Right lobe of liver (tissue), 6 donors: Measurements from ENCODE around the gene ARPC2. TPM values are rescaled to one million over a fixed set of nuclear protein-coding genes. Genes with fewer than 3 reads are reported as not detected.

Experiments used
- ATAC-seq, 4 donors: fragments of 200-7000 bp; cut with Tn5 transposase; one replicate each; pipeline ENCODE4 v1.9.1; 2020; ENCODE audit warnings: mild to moderate bottlenecking in 4 of 4, moderate library complexity in 4 of 4
- DNase-seq, 3 donors: peaks; one replicate each; pipeline ENCODE4 v3.0.0-alpha.2; 2020
- H3K27ac ChIP-seq, 3 donors: fragments of 200-600 bp; one replicate each; pipeline ENCODE4 v1.8.0; 2022
- H3K27me3 ChIP-seq, 2 donors: fragments of 200-600 bp; one replicate each; pipeline ENCODE4 v1.8.0; 2022
- H3K36me3 ChIP-seq, 4 donors: fragments of 200-600 bp; sonication (generic) in 1 of 4; one replicate each; pipeline versions ENCODE4 v1.5.1 to v1.8.0; 2017 to 2022; ENCODE audit warnings: control low read depth in 1 of 4
- H3K4me1 ChIP-seq, 4 donors: fragments of 200-600 bp; sonication (generic) in 1 of 4; one replicate each; pipeline versions ENCODE4 v1.5.1 to v1.8.0; 2017 to 2022; ENCODE audit warnings: control low read depth in 1 of 4
- H3K4me3 ChIP-seq, 3 donors: fragments of 200-600 bp; one replicate each; pipeline ENCODE4 v1.8.0; 2022
- H3K9me3 ChIP-seq, 4 donors: fragments of 200-600 bp; sonication (generic) in 1 of 4; one replicate each; pipeline versions ENCODE4 v1.5.1 to v1.8.0; 2017 to 2022; ENCODE audit warnings: control low read depth in 1 of 4
- POLR2A ChIP-seq: fragments of 450-650 bp; IDR thresholded peaks from one replicate; pipeline ENCODE4 v1.6.1; 2017; ENCODE audit warnings: antibody characterized with exemption, mild to moderate bottlenecking
- WGBS: methylation state at CpG from one replicate; pipeline ENCODE4 v1.1.6; 2018; ENCODE audit warnings: low coverage, low lambda C conversion rate; ENCODE audit not compliant: insufficient coverage; ENCODE audit errors: missing lambda C conversion rate; 5-methylcytosine and 5-hydroxymethylcytosine counted together
- intact Hi-C, 2 donors: fragments of 100-400 bp; cut with DNase I; formaldehyde crosslinking; loops; one replicate each; pipeline versions ENCODE4 v1.11.2 to v1.14.1; 2022
- total RNA-seq, 6 experiments: library from RNA; depleted of rRNA in 2 of 6; stranded (reverse); fragments of >200 nt in 2 of 6; fragmentation: NEBNext Ultra II Directional in 3 of 6; extraction: Animal tissue kit (Norgen Biotek cat#: 25700) in 3 of 6; gene quantifications; one replicate each; pipeline versions ENCODE4 v1.1.0 to v1.2.4, GENCODE V29; 2016 to 2023
- TF ChIP-seq, protein P1 (sequence below), 4 donors: fragments of 200-600 bp in 3 of 4; fragments of 450-650 bp in 1 of 4; IDR thresholded peaks; one replicate each; pipeline versions ENCODE4 v1.5.1 to v1.8.0; 2016 to 2022; ENCODE audit warnings: antibody characterized with exemption in 4 of 4, mild to moderate bottlenecking in 2 of 4
- donor health status: DM: no; HTN: yes; CAD: no.
- donor health status: DM: no; HTN: no; CAD: no.
- donor health status: DM: no; HTN: no; CAD: no.
- donor health status: DM: no; HTN: yes; CAD: no.
- donor health status: DM: no; HTN: yes; CAD: no.

Gene ARPC2
- total RNA-seq, 6 experiments from 2014 or later, result 54.9 to 110 (median 78.1) TPM

DNA sequence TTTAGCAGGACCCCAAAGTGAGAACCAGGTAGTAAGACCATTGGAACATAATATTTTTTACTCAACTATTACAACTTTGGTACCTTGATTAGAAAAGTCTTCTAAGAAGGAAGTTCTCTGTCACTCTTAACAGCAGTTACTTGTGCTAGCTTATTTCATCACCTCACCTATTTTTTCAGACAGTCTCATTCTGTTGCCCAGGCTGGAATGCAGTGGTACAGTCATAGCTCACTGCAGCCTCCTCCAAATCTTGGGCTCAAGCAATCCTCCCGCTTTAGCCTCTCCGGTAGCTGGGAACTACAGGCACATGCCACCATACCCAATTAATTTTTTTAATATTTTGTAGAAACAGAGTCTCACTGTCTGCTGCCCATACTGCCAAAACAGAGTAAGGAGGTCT is 18.0 kb downstream of the ARPC2 start:
- WGBS, result 82% methylated on average over 2 of the region's 2 CpGs
- DNase-seq, result no peak
- Histone ChIP-seq H3K27me3 (no peaks in the 10 kb centered on the region), H3K9me3 (no peaks in the 10 kb centered on the region), H3K4me1 (peaks cover 0 to 7% (median 1%) of the 10 kb centered on the region in 4 donors), H3K27ac (no peak overlapping the region), H3K36me3 (peaks cover 11 to 70% (median 36%) of the 10 kb centered on the region in 4 donors), H3K4me3 (no peak overlapping the region)
- TF ChIP-seq, protein P1, sequence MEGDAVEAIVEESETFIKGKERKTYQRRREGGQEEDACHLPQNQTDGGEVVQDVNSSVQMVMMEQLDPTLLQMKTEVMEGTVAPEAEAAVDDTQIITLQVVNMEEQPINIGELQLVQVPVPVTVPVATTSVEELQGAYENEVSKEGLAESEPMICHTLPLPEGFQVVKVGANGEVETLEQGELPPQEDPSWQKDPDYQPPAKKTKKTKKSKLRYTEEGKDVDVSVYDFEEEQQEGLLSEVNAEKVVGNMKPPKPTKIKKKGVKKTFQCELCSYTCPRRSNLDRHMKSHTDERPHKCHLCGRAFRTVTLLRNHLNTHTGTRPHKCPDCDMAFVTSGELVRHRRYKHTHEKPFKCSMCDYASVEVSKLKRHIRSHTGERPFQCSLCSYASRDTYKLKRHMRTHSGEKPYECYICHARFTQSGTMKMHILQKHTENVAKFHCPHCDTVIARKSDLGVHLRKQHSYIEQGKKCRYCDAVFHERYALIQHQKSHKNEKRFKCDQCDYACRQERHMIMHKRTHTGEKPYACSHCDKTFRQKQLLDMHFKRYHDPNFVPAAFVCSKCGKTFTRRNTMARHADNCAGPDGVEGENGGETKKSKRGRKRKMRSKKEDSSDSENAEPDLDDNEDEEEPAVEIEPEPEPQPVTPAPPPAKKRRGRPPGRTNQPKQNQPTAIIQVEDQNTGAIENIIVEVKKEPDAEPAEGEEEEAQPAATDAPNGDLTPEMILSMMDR (IDR thresholded peaks at IDR 0.05), result no peak
- no peak for TF ChIP-seq POLR2A
- intact Hi-C loops, result no loop called here
- ATAC-seq, result no peak

DNA sequence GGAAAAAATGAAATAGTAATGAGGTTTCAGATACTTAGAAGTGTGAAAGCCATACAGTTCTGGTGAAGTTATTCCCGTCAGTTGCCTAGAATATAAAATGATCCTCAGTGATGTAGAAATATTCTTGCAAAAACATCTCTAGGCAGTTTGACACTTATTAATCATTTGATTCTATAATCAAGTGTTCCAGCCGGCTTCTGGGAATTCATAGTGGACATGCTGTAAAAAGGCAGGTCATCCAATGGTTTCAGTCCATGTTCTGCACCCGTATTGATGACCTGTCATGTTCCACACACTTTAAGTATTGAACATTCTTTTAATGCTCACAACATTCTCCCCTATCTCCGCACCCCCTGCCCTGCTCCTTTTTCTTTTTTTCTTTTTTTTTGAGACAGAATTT is 19.8 kb downstream of the ARPC2 start:
- intact Hi-C loops, result no loop called here
- H3K36me3 ChIP-seq, result peaks cover 15 to 77% (median 34%) of the 10 kb centered on the region in 4 donors
- ATAC-seq, result no peak
- H3K4me1 ChIP-seq, result no peaks in the 10 kb centered on the region
- no peak overlapping the region for H3K27ac ChIP-seq
- no peaks in the 10 kb centered on the region for H3K9me3 ChIP-seq
- DNase-seq, result no peak
- H3K4me3 ChIP-seq, result no peak overlapping the region
- 94% methylated on average over 3 of the region's 4 CpGs for WGBS
- no peaks in the 10 kb centered on the region for H3K27me3 ChIP-seq
- TF ChIP-seq POLR2A, result no peak
- TF ChIP-seq, protein P1 (IDR thresholded peaks at IDR 0.05), result no peak

DNA sequence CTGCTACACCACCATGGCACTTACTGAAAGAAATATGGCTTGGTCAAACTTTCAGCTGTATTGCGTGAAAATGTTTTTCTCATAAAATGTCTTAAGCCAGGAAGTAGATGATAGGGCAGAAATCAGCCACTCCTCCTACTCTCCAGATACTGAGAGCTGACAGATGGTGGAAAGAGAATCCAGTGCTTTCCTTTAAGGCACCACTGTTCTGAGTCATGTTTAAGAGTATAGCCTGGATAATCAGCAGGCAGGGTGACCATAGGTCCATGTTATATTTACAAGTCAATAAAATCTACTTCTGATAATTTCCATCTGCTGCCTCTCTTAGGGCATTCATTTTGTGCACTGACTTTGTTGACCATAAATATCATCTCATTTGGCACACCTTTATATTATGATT is 21.9 kb downstream of the ARPC2 start:
- no peaks in the 10 kb centered on the region for H3K4me1 ChIP-seq
- no peaks in the 10 kb centered on the region for H3K9me3 ChIP-seq
- no peak overlapping the region for H3K4me3 ChIP-seq
- intact Hi-C loops, result no loop called here
- peak in 2 of 4 donors; percentile 17 to 39 for ATAC-seq
- 86% methylated on average over 1 of the region's 1 CpG for WGBS
- TF ChIP-seq, protein P1 (IDR thresholded peaks at IDR 0.05), result no peak
- TF ChIP-seq POLR2A, result no peak
- no peaks in the 10 kb centered on the region for H3K27me3 ChIP-seq
- H3K36me3 ChIP-seq, result peaks cover 15 to 93% (median 34%) of the 10 kb centered on the region in 4 donors
- DNase-seq, result no peak
- H3K27ac ChIP-seq, result no peak overlapping the region

DNA sequence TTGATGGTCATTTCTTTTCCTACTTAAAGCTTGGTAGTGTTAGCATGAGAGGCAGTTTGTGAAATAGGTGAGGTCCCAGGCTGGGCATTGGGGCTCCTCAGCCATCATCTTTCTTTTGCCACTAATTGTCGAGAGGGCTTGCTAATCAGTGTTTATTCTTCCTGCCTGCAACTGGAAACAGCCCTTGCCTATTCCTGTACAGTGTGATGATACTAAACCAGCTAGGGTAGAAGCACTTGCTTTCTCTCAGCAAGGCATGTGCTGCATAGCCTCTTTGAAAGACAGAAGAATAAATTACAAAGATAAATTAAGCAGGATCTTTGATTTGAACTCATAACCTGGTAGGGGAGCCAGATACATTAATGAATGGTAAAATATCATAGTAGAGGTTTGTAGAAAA is 27.2 kb downstream of the ARPC2 start:
- intact Hi-C loops, result no loop called here
- H3K36me3 ChIP-seq, result peaks cover 5 to 95% (median 33%) of the 10 kb centered on the region in 4 donors
- DNase-seq, result no peak
- no peaks in the 10 kb centered on the region for H3K27me3 ChIP-seq
- no peak overlapping the region for H3K4me3 ChIP-seq
- TF ChIP-seq, protein P1 (IDR thresholded peaks at IDR 0.05), result no peak
- TF ChIP-seq POLR2A, result no peak
- H3K4me1 ChIP-seq, result no peaks in the 10 kb centered on the region
- WGBS, result 58% methylated on average over 1 of the region's 1 CpG
- ATAC-seq, result no peak
- no peaks in the 10 kb centered on the region for H3K9me3 ChIP-seq
- no peak overlapping the region for H3K27ac ChIP-seq

DNA sequence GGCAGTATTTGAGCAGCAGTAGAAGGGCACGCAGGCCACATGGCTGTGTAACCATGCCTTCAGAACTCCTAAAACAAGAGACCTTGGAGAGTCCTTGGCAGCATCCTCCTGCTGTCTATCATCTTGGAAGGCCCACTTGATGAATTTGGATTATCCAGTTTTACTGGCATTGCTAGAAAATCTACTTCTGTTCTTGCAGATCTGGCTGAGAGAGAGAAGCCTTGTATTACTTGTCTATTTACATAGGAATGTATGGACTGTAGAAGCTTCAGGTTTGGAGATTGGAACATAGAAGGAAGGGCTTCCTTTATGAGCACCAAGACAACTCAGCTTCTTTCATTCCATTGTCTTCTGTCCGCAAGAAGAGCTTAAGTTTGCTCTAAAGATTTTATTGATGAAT is 27.7 kb downstream of the ARPC2 start:
- WGBS, result 100% methylated on average over 2 of the region's 2 CpGs
- H3K27ac ChIP-seq, result no peak overlapping the region
- TF ChIP-seq POLR2A, result no peak
- TF ChIP-seq, protein P1 (IDR thresholded peaks at IDR 0.05), result no peak

More for the DNA sequence above, 27.7 kb downstream of the ARPC2 start:
- Histone ChIP-seq H3K27me3 (no peaks in the 10 kb centered on the region), H3K4me3 (no peak overlapping the region), H3K36me3 (peaks cover 9 to 95% (median 33%) of the 10 kb centered on the region in 4 donors), H3K4me1 (no peaks in the 10 kb centered on the region), H3K9me3 (no peaks in the 10 kb centered on the region)
- DNase-seq (no peak), ATAC-seq (no peak)
- intact Hi-C loops, result no loop called here
